PFSK-1 (cell line): ENCODE results near the gene ZNF512B. TPM values are rescaled to one million over a fixed set of nuclear protein-coding genes. Genes with fewer than 3 reads are reported as not detected.

Source experiments
- FOXP2 ChIP-seq: optimal IDR thresholded peaks from 2 replicates; pipeline ENCODE3; 2011; ENCODE audit warnings: borderline replicate concordance, control low read depth, inconsistent platforms; ENCODE audit not compliant: insufficient read depth; ENCODE audit errors: extremely low read length, extremely low read depth
- POLR2AphosphoS5 ChIP-seq: IDR thresholded peaks from 2 replicates; pipeline ENCODE4 v1.6.1; 2012; ENCODE audit warnings: low read depth, mild to moderate bottlenecking, control low read depth, low read length, moderate library complexity
- REST ChIP-seq, 2 experiments: IDR thresholded peaks; 2 replicates each; pipeline versions ENCODE4 v1.6.1 to v1.8.0; 2011 to 2012; ENCODE audit warnings: low read depth in 2 of 2, low read length in 2 of 2, control low read depth in 1 of 2, inconsistent platforms in 1 of 2, mild to moderate bottlenecking in 1 of 2, moderate library complexity in 1 of 2; ENCODE audit not compliant: insufficient read depth in 1 of 2
- SIN3A ChIP-seq: IDR thresholded peaks from 2 replicates; pipeline ENCODE4 v1.6.1; 2012; ENCODE audit warnings: mild to moderate bottlenecking, low read length, moderate library complexity, borderline replicate concordance; ENCODE audit not compliant: insufficient read depth
- TAF1 ChIP-seq: IDR thresholded peaks from 2 replicates; pipeline ENCODE4 v1.6.1; 2012; ENCODE audit warnings: low read length, control low read depth, borderline replicate concordance; ENCODE audit not compliant: insufficient read depth
- polyA plus RNA-seq: library from polyadenylated mRNA; unstranded; fragments of >200 nt; gene quantifications from one replicate; pipeline ENCODE4 v1.2.1, GENCODE V29; 2012; ENCODE audit warnings: low read depth, missing spikeins; ENCODE audit not compliant: insufficient read length

Gene ZNF512B
- polyA plus RNA-seq, result 24.6 TPM

GRCh38 chr20:63969838-63970713 is at the start of gene ZNF512B:
TSS of gene ZNF512B (minus strand) at chr20:63969930. CDS start at chr20:63967950, 1,980 bp downstream.
- no peak for TF ChIP-seq FOXP2
- 0 out of 2 replicates have a peak, but pooled peaks have one; percentile 61 for TF ChIP-seq SIN3A
- no peak for TF ChIP-seq POLR2AphosphoS5
- TF ChIP-seq TAF1, result 0 out of 2 replicates have a peak, but pooled peaks have one; percentile 43
- TF ChIP-seq REST (IDR thresholded peaks at IDR 0.05; ENCODE audit: insufficient read depth in 1 of 2, low read depth in 2 of 2, low read length in 2 of 2), result no peak

- TF ChIP-seq SIN3A (no peak), REST (IDR thresholded peaks at IDR 0.05; ENCODE audit: insufficient read depth in 1 of 2, low read depth in 2 of 2, low read length in 2 of 2) (no peak), POLR2AphosphoS5 (no peak), FOXP2 (no peak), TAF1 (no peak)
These were observed 45.9 kb upstream of the ZNF512B start for GRCh38 chr20:64015635-64016034.

GRCh38 chr20:64011366-64011779 is 41.6 kb upstream of the ZNF512B start:
- no peak for TF ChIP-seq SIN3A
- TF ChIP-seq FOXP2, result no peak
- no peak for TF ChIP-seq TAF1
- no peak for TF ChIP-seq REST (IDR thresholded peaks at IDR 0.05; ENCODE audit: insufficient read depth in 1 of 2, low read depth in 2 of 2, low read length in 2 of 2)
- TF ChIP-seq POLR2AphosphoS5, result no peak

- TF ChIP-seq POLR2AphosphoS5, result no peak
- no peak for TF ChIP-seq SIN3A
- no peak for TF ChIP-seq FOXP2
- TF ChIP-seq TAF1, result no peak
- TF ChIP-seq REST (IDR thresholded peaks at IDR 0.05; ENCODE audit: insufficient read depth in 1 of 2, low read depth in 2 of 2, low read length in 2 of 2), result no peak
These were observed 41.0 kb upstream of the ZNF512B start for GRCh38 chr20:64010711-64011237.
